NCI-H128 (cell line): ENCODE data around the gene ADGRV1.
"Not testable (repeated sequence)": the region's sequence is repeated elsewhere in the genome, so short reads cannot be mapped to it uniquely, and the experiment has no call there.

Experiments
- DNase-seq: peaks from one replicate; lab custom pipeline; 2025; ENCODE audit not compliant: unreplicated experiment; lab: John Stamatoyannopoulos, UW

The ADGRV1 gene

DNA sequence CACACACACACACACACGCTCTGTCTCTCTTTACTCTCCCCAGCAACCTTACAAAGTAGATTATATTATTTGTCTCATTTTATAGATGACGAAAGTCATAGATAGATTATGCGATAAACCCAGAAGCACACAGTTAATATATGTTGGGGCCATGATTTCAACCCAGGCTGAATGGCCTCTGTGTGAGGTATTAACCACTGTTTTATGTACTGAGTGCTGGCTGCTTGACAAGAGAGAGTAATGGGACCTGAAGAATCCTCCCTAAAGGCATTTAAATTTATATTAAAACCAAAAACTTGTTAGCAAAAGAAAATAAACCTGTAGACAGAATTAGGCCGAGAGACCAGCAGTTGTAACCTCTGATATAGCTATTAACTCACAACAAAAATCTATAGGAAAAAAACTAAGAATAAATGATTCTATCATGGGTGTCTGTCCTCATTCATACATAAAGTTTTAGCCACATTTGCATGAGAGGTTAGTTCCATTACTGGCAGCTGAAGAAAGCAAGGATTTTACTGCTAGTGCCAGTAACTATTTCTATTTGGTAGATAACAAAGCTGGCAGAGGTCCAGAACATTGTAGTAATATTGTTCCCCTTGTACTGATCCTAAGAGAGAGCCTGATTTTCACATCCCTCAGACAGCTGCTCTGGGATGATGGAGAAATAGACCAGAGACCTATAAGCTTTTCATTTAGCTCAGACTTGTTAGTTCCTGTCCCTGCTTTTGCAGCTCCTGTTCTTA is 250.9 kb downstream of the ADGRV1 start:
- no peak for DNase-seq

DNA sequence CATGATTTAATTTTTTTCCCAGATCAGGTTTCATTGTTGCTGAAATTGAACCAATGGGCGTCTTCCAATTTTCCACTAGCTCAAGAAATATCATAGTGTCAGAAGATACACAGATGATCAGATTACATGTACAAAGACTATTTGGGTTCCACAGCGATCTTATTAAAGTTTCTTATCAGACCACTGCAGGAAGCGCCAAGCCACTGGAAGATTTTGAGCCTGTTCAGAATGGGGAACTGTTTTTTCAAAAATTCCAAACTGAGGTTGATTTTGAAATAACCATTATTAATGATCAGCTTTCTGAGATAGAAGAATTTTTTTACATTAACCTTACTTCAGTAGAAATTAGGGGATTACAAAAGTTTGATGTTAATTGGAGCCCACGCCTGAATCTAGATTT is 251.6 kb downstream of the ADGRV1 start:
- DNase-seq = no peak

DNA sequence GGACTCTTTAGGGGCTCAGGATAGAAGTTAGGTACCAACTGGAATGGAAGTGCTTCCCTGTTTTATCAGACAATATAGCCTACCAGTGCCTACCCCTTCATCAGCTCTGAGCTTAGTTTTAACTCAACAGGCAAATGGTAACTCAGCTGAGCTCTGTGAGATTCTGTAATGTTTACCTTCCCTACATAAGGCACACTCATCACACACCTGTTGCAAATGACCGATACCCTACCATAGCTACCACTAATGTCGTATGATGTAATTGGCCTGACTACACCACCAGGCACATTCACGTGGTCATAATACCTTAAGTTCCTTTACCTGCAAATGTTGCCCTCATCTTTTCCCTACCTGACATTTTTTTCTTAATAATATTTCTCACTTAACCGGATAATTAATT is 254.8 kb downstream of the ADGRV1 start:
- no peak for DNase-seq

DNA sequence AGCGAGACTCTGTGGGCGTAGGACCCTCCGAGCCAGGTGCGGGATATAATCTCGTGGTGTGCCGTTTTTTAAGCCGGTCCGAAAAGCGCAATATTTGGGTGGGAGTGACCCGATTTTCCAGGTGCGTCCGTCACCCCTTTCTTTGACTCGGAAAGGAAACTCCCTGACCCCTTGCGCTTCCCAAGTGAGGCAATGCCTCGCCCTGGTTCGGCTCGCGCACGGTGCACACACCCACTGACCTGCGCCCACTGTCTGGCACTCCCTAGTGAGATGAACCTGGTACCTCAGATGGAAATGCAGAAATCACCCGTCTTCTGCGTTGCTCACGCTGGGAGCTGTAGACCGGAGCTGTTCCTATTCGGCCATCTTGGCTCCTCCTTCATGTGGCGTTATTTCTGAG is 263.5 kb downstream of the ADGRV1 start:
- DNase-seq = not testable (repeated sequence)

DNA sequence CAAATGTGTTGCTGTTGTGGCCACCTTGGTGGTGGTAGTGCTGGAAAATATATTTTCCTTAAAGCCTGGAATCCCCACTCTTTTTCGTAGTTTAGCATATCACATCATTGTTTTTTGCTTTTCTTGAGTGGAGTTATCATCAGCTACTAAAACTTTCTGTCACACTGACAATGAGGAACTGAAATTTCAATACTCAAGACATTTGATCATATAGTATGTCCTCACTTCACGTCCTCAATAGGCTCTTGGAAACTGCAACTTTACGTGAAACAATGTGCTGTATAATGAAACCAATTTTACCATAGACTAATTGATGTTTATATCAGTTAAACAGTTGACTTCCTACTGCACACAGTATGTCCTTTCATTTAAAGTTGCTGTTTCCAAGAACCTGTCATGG is 265.8 kb downstream of the ADGRV1 start:
- no peak for DNase-seq

- DNase-seq = no peak
These were observed 271.5 kb downstream of the ADGRV1 start for GRCh38 chr5:90830058-90830457.

DNA sequence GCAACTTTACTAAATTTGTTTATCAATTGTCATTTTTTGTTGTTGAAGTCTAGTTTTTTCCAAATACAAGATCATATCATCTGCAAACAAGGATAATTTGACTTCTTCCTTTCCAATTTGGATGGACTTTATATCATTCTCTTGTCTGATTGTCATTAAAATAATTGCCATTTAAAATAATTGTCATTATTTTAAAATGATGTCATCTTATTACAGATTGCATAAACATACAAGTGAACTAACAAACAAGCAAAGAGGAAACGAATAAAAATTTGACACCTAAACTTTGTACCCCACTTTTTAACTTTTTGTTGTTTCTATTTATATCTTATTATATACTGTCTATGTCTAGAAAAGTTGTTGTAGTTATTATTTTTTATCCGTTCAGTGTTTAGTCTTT is 275.2 kb downstream of the ADGRV1 start:
- DNase-seq = no peak

- no peak for DNase-seq
These were observed 276.1 kb downstream of the ADGRV1 start for GRCh38 chr5:90834711-90835110.

DNA sequence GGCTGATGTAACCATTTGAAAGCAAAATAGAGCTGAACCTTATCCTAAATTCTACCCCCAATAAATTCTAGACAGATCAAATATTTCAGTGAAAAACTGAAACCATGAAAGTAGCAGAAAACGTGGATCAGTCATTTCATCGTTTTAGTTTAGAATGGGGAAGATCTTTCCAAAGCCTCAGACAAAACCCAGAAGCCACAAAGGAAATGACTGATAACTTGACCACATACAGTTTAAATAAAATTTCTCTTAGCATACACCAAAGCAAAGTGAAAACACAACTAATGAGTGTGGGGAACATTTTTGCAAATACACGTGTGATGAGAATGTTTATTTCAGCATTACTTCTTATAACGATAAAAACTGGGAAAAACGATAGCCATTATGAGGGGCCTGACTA is 284.8 kb downstream of the ADGRV1 start:
- DNase-seq = no peak

DNA sequence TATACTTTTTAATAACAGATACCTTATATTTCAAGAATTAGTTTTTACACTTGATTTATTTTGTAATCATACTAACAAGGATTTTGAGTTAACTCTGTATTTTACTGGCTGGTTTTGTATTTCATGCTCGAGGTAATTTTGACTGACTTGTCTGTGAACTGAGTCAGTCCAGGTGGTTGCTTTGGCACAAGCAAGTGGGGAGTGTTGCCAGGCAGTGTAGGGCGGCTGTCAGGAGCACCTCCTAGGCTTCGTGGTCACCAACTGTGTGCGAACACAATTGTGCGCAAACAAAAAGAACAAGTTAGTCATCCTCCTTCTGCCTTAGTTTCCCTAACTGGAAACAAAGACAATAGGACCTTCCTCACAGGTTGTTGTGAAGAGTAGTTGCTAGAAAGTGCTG is 286.3 kb downstream of the ADGRV1 start:
- DNase-seq = no peak

GRCh38 chr5:90845723-90846554 is 287.3 kb downstream of the ADGRV1 start:
- DNase-seq = no peak

DNA sequence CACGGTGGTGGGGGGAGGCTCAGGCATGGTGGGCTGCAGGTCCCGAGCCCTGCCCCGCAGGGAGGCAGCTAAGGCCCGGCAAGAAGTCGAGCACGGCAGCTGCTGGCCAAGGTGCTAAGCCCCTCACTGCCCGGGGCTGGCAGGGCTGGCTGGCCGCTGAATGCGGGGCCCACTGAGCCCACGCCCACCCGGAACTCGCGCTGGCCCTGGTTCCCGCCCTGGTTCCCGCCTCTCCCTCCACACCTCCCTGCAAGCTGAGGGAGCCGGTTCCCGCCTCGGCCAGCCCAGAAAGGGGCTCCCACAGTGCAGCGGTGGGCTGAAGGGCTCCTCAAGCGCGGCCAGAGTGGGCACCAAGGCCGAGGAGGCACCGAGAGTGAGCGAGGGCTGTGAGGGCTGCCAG is 289.0 kb downstream of the ADGRV1 start:
- not testable (repeated sequence) for DNase-seq

- DNase-seq = no peak
These were observed 291.3 kb downstream of the ADGRV1 start for GRCh38 chr5:90849939-90850338.

DNA sequence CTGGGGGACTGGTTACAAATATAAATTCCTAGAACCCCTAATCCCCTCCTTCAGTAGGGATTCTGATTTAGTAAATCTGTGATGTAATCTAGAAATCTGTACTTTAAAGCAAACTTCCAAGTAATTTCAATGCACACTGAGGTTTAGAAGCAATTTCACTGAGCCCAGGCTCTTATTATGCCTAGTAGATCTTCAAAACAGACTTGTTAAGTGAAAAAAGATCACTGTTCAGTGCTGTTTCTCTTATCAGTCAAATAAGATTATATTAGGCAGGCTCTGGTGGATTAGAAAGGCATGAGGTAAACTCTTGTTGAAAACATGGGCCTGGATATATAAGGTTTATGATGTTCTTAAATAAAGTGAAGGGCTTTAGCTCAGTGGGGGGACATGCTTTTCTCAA is 293.9 kb downstream of the ADGRV1 start:
- DNase-seq = no peak

- DNase-seq = no peak
These were observed 295.2 kb downstream of the ADGRV1 start for GRCh38 chr5:90853750-90854149.

- no peak for DNase-seq
These were observed 295.6 kb downstream of the ADGRV1 start for GRCh38 chr5:90854169-90854568.

- DNase-seq = no peak
These were observed 296.9 kb downstream of the ADGRV1 start for GRCh38 chr5:90855296-90856010.

DNA sequence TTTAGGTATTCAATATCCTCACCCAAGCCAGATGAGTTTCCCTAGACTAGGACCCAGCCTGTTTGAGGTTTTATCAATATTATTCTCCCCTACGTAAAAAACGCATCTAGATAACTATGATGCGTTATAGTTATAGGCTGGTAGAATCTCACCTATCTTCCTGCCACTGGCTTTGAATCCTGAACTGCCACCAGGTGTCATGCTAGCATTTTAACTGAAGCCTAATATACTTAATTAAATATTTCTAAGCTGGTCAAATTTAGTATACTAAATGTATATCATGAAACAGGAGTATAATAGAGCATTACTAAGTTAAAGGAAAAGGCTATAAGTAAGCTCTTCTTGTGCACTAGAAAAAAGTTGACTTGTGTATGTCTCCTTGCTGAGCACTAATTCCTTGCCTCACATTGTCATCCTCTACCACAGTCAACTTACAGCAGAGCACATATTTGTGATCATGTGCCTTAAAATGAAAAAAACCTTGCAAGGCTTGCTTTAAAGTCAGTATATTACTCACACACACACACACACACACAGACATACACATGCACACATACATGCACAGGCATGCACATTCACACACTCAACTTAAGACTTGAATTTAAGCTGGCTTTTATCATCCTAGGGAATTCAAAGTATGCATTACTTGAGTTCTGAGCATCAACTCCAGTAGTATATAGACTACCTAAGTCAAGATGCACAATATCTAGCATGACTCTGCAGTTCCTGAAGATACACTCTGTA is 303.4 kb downstream of the ADGRV1 start:
- DNase-seq = no peak

DNA sequence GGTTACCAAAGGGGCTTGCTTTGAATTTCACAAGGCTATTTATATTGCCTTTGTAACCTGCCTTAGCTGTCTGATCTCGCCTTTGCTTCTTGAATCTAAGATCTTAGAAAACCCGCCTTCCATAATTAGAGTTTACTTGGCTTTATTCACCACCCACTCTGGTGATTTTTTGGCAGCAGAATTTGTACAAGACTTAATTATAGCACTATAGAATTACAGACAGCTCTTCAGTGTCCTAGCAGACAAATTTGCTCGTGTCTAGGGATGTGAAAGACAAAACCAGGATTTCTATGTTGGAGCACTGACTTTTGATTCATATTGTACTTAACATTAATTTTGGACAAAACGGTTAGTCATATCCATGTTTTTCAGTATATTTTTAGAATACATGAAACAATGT is 306.6 kb downstream of the ADGRV1 start:
- no peak for DNase-seq

- no peak for DNase-seq
These were observed 307.7 kb downstream of the ADGRV1 start for GRCh38 chr5:90866333-90866732.
